WTC11 (cell line): Measurements from ENCODE around the gene PRSS27. TPM values are rescaled to one million over a fixed set of nuclear protein-coding genes. Genes with fewer than 3 reads are reported as not detected.

Source experiments
- ATAC-seq: fragments of 200-7000 bp; cut with Tn5 transposase; 2 replicates; pipeline ENCODE4 v1.10.0; 2021; ENCODE audit warnings: mild to moderate bottlenecking, moderate library complexity
- CTCF ChIA-PET: fragments of 300-600 bp; sonication (Branson Sonifier 250); formaldehyde crosslinking; loops from one replicate; lab custom pipeline; 2021; ENCODE audit warnings: antibody characterized with exemption; lab: Charles Lee
- POLR2A ChIA-PET: fragments of 350-600 bp; sonication (Branson Sonifier 250); formaldehyde crosslinking; loops from one replicate; lab custom pipeline; 2021; ENCODE audit warnings: antibody characterized with exemption; lab: Charles Lee
- DNase-seq: peaks from one replicate; pipeline ENCODE4 v3.0.0; 2021; ENCODE audit warnings: low spot score
- H3K27ac Mint-ChIP-seq: 2 replicates; pipeline ENCODE4 v1.8.0; 2021; ENCODE audit warnings: mixed read lengths
- H3K27me3 Mint-ChIP-seq: 2 replicates; pipeline ENCODE4 v1.8.0; 2021; ENCODE audit warnings: low read depth, mild to moderate bottlenecking, moderate library complexity, mixed read lengths
- H3K36me3 Mint-ChIP-seq: 2 replicates; pipeline ENCODE4 v1.8.0; 2021; ENCODE audit warnings: mixed read lengths
- H3K4me1 Mint-ChIP-seq: 2 replicates; pipeline ENCODE4 v1.8.0; 2022; ENCODE audit warnings: mixed read lengths
- H3K4me3 Mint-ChIP-seq: 2 replicates; pipeline ENCODE4 v1.8.0; 2021; ENCODE audit warnings: mild to moderate bottlenecking, moderate library complexity, mixed read lengths
- H3K9me3 Mint-ChIP-seq: 2 replicates; pipeline ENCODE4 v1.8.0; 2021; ENCODE audit warnings: mixed read lengths
- ELF4 ChIP-seq: sonication (generic); formaldehyde crosslinking; IDR thresholded peaks from 2 replicates; pipeline ENCODE4 v1.8.1; 2022; ENCODE audit warnings: low read depth, mild to moderate bottlenecking, moderate library complexity, missing genetic modification reagents
- HMGXB4 ChIP-seq: sonication (generic); formaldehyde crosslinking; IDR thresholded peaks from 2 replicates; pipeline ENCODE4 v1.8.1; 2023; ENCODE audit warnings: mild to moderate bottlenecking, moderate library complexity, missing genetic modification reagents
- MXD4 ChIP-seq: fragments of 250-450 bp; sonication (Bioruptor Pico); IDR thresholded peaks from 2 replicates; pipeline ENCODE4 v1.8.0; 2021; ENCODE audit warnings: mild to moderate bottlenecking, moderate library complexity, borderline replicate concordance
- ZNF232 ChIP-seq: sonication (generic); formaldehyde crosslinking; IDR thresholded peaks from 2 replicates; pipeline ENCODE4 v1.8.0; 2022; ENCODE audit warnings: mild to moderate bottlenecking, missing genetic modification reagents
- ZNF317 ChIP-seq: sonication (generic); formaldehyde crosslinking; IDR thresholded peaks from 2 replicates; pipeline ENCODE4 v1.8.1; 2023; ENCODE audit warnings: low read depth, mild to moderate bottlenecking, moderate library complexity, missing genetic modification reagents, borderline replicate concordance
- total RNA-seq: library from RNA; stranded (reverse); gene quantifications from 3 replicates; pipeline ENCODE4 v1.2.3, GENCODE V29; 2021
- TF ChIP-seq, protein P1 (sequence below): sonication (generic); formaldehyde crosslinking; conservative IDR thresholded peaks from 2 replicates; pipeline ENCODE4 v1.8.1; 2023; ENCODE audit warnings: mild to moderate bottlenecking, low read depth, missing genetic modification reagents, moderate library complexity
- TF ChIP-seq, protein P2 (sequence below): sonication (generic); formaldehyde crosslinking; IDR thresholded peaks from 2 replicates; pipeline ENCODE4 v1.8.1; 2022; ENCODE audit warnings: mild to moderate bottlenecking, missing genetic modification reagents, moderate library complexity, borderline replicate concordance
- TF ChIP-seq, protein P3 (sequence below): sonication (generic); formaldehyde crosslinking; IDR thresholded peaks from 2 replicates; pipeline ENCODE4 v1.8.1; 2022; ENCODE audit warnings: mild to moderate bottlenecking, moderate library complexity, missing genetic modification reagents

Gene PRSS27
- total RNA-seq, 1 experiment from 2014 or later, result 5.1 TPM

DNA sequence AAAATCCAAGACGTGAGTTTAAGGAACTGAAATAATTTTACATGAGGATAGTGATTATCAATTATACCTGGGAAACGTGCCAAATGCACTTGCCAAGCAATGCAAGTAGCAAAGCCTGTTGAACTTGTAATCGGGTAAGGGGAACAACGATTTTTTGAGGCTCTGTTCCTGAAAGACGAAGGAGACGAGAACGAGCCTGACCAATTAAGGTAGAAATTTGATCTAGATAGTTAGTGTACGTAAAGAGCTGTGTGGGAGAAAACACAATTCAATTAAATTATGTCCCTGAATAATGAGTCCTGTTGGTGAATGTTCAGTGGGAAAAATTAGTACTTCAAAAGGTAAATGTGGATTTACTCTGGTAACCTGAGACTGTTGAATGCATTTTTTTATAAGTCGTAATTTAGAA is 55.4 kb downstream of the PRSS27 start:
- peaks cover 10% of the 10 kb centered on the region; the same call in 1 of the 2 replicates for H3K4me1 Mint-ChIP-seq
- no peak for TF ChIP-seq HMGXB4 (CRISPR knock-in tag)
- TF ChIP-seq, protein P1, sequence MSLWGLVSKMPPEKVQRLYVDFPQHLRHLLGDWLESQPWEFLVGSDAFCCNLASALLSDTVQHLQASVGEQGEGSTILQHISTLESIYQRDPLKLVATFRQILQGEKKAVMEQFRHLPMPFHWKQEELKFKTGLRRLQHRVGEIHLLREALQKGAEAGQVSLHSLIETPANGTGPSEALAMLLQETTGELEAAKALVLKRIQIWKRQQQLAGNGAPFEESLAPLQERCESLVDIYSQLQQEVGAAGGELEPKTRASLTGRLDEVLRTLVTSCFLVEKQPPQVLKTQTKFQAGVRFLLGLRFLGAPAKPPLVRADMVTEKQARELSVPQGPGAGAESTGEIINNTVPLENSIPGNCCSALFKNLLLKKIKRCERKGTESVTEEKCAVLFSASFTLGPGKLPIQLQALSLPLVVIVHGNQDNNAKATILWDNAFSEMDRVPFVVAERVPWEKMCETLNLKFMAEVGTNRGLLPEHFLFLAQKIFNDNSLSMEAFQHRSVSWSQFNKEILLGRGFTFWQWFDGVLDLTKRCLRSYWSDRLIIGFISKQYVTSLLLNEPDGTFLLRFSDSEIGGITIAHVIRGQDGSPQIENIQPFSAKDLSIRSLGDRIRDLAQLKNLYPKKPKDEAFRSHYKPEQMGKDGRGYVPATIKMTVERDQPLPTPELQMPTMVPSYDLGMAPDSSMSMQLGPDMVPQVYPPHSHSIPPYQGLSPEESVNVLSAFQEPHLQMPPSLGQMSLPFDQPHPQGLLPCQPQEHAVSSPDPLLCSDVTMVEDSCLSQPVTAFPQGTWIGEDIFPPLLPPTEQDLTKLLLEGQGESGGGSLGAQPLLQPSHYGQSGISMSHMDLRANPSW (CRISPR knock-in tag), result no peak
- peaks cover 6% of the 10 kb centered on the region for H3K9me3 Mint-ChIP-seq
- no peaks in the 10 kb centered on the region for H3K36me3 Mint-ChIP-seq
- ChIA-PET CTCF (no interaction called here), POLR2A (no interaction called here)
- H3K4me3 Mint-ChIP-seq, result no peak overlapping the region
- H3K27ac Mint-ChIP-seq, result no peak overlapping the region
- no peak for DNase-seq
- peaks cover 10% of the 10 kb centered on the region for H3K27me3 Mint-ChIP-seq
- no peak for ATAC-seq

DNA sequence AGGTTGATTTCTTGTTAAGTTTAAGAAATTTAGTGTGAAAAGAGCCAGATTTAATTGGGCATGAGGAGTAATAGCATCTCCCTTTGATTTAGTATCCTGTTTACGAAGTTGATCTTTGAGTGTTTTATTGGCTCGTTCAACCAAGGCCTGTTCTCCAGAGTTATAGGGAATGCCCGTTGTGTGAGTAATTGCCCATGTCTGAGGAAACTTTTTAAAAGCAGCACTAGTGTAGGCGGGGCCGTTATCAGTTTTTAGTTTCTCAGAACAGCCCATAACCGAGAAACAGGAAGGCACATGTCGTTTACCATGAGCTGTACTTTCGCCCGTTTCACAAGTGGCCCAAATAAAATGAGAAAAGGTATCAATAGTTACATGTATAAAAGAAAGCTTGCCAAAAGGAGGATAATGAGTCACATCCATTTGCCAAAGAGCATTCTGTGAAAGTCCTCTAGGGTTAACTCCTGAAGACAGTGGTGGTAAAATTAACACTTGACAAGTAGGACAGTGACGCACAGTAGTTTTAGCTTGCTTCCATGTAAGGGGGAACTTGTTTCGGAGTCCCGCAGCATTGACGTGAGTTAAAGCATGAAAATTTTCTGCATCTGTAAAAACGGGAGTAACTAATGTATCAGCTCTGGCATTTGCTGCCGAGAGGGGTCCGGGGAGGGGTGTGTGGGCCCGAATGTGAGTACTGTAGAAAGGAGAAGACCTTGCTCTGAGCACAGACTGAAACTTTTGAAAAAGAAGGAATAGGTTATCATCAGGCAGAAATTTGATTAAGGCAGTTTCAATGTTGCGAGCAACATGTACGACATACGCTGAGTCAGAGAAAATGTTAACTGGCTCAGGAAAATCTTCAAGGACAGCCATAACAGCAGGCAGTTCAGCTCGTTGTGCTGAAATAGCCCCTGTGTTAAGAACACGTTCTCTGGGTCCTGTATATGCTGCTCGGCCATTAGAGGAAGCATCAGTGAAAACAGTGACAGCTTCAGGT is 56.2 kb downstream of the PRSS27 start:
- ChIA-PET CTCF (no interaction called here), POLR2A (no interaction called here)
- ATAC-seq (no peak), DNase-seq (no peak)
- peak overlapping the region; percentile 5; the same call in 1 of the 2 replicates for H3K27ac Mint-ChIP-seq
- TF ChIP-seq MXD4 (CRISPR knock-in tag) (no peak), ZNF232 (CRISPR knock-in tag) (no peak), ZNF317 (CRISPR knock-in tag) (no peak), ELF4 (CRISPR knock-in tag) (no peak)
- TF ChIP-seq, protein P2, sequence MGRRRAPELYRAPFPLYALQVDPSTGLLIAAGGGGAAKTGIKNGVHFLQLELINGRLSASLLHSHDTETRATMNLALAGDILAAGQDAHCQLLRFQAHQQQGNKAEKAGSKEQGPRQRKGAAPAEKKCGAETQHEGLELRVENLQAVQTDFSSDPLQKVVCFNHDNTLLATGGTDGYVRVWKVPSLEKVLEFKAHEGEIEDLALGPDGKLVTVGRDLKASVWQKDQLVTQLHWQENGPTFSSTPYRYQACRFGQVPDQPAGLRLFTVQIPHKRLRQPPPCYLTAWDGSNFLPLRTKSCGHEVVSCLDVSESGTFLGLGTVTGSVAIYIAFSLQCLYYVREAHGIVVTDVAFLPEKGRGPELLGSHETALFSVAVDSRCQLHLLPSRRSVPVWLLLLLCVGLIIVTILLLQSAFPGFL, result no peak
- TF ChIP-seq, protein P3, sequence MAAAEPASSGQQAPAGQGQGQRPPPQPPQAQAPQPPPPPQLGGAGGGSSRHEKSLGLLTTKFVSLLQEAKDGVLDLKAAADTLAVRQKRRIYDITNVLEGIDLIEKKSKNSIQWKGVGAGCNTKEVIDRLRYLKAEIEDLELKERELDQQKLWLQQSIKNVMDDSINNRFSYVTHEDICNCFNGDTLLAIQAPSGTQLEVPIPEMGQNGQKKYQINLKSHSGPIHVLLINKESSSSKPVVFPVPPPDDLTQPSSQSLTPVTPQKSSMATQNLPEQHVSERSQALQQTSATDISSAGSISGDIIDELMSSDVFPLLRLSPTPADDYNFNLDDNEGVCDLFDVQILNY (CRISPR knock-in tag), result no peak
- TF ChIP-seq, all 79 proteins: peak for 0
- H3K9me3 Mint-ChIP-seq, result peaks cover 6% of the 10 kb centered on the region
- peaks cover 10% of the 10 kb centered on the region; the same call in 1 of the 2 replicates for H3K4me1 Mint-ChIP-seq
- H3K4me3 Mint-ChIP-seq, result no peak overlapping the region
- H3K27me3 Mint-ChIP-seq, result peaks cover 10% of the 10 kb centered on the region
- no peaks in the 10 kb centered on the region for H3K36me3 Mint-ChIP-seq

Other genes starting within 250 kb of the PRSS27 start
- gene NTN3, start 248.9 kb downstream of the PRSS27 start, total RNA-seq, result 0.82 to 0.92 TPM (median 0.89 TPM) in 3 replicates
- gene TBC1D24, start 245.1 kb downstream of the PRSS27 start, total RNA-seq, result 17.3 to 21.0 TPM (median 17.8 TPM) in 3 replicates
- gene ATP6V0C, start 206.3 kb downstream of the PRSS27 start, total RNA-seq, result 193 to 212 TPM (median 193 TPM) in 3 replicates
- gene AMDHD2, start 199.9 kb downstream of the PRSS27 start, total RNA-seq, result 60.1 to 70.9 TPM (median 60.3 TPM) in 3 replicates
- 0.14 to 0.32 TPM (median 0.15 TPM) in 3 replicates for gene CEMP1, start 188.8 kb downstream of the PRSS27 start, total RNA-seq
- gene PDPK1, start 182.2 kb downstream of the PRSS27 start, total RNA-seq, result 25.4 to 31.4 TPM (median 29.6 TPM) in 3 replicates
- gene KCTD5, start 37.7 kb downstream of the PRSS27 start, total RNA-seq, result 24.8 to 27.8 TPM (median 27.2 TPM) in 3 replicates
- gene SRRM2, start 32.4 kb upstream of the PRSS27 start, total RNA-seq, result 769 to 823 TPM (median 815 TPM) in 3 replicates
- gene ELOB, start 57.1 kb upstream of the PRSS27 start, total RNA-seq, result 252 to 267 TPM (median 267 TPM) in 3 replicates
- gene PRSS33, start 67.3 kb upstream of the PRSS27 start, total RNA-seq, result 0.18 to 0.44 TPM (median 0.24 TPM) in 3 replicates
- gene PRSS41, start 78.2 kb upstream of the PRSS27 start, total RNA-seq, result not detected in 3 replicates
- gene PRSS21, start 97.0 kb upstream of the PRSS27 start, total RNA-seq, result 1.2 to 1.5 TPM (median 1.4 TPM) in 3 replicates
- not detected in 3 replicates for gene ZG16B, start 110.1 kb upstream of the PRSS27 start, total RNA-seq
- 2.3 to 3.9 TPM (median 3.0 TPM) in 3 replicates for gene PRSS22, start 137.9 kb upstream of the PRSS27 start, total RNA-seq
- 19.7 to 25.0 TPM (median 20.7 TPM) in 3 replicates for gene FLYWCH2, start 163.0 kb upstream of the PRSS27 start, total RNA-seq
- gene FLYWCH1, start 191.7 kb upstream of the PRSS27 start, total RNA-seq, result 27.2 to 34.2 TPM (median 32.6 TPM) in 3 replicates
- 7.5 to 8.6 TPM (median 8.5 TPM) in 3 replicates for gene KREMEN2, start 244.1 kb upstream of the PRSS27 start, total RNA-seq
- gene PAQR4, start 249.1 kb upstream of the PRSS27 start, total RNA-seq, result 21.1 to 32.4 TPM (median 21.5 TPM) in 3 replicates